HG02571 (cell line): ENCODE data around the gene NOS2.
"Not testable (repeated sequence)": the region's sequence is repeated elsewhere in the genome, so short reads cannot be mapped to it uniquely, and the experiment has no call there.

ENCODE experiments used
- ATAC-seq: cut with Tn5 transposase; IDR thresholded peaks from one replicate; pipeline ENCODE4 v1.9.1; 2021; ENCODE audit warnings: mild to moderate bottlenecking, moderate library complexity; ENCODE audit not compliant: unreplicated experiment

Gene NOS2

DNA sequence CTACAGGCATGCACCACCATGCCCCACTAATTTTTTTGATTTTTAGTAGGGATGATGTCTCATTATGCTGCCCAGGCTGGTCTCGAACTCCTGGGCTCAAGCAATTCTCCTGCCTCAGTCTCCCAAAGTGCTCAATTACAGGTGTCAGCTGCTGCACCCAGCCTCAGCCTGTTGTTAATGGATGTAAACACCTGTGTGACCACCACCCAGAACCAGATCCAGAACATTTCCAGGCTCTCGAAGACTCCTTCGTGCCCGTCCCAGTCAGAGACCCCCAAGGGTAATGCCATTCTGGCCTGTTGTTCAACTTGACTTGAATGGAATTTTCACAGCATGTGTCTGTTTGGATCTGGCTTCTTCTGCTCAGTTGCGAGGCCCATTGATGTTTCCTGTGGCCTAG lies 59.8 kb downstream of the NOS2 start:
- ATAC-seq: not testable (repeated sequence)

DNA sequence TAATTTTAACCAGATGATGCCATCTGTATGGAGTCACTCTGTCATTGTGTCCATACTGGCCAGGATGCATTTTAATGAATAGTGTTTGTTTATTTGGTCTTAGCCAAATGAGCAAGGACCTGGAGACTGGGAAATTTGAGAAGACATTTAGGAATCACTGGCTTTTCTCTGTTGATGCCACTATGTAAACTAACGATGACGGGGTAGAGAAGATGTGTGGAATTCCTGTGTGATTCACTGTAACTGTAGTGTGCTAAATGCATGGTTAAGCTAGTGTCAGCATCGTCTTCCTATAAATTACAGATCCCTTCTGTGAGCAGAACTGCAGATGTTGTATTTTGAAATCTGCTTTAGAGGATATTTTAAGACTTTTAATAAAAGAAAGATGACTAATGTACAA lies 66.6 kb downstream of the NOS2 start:
- ATAC-seq: no peak

DNA sequence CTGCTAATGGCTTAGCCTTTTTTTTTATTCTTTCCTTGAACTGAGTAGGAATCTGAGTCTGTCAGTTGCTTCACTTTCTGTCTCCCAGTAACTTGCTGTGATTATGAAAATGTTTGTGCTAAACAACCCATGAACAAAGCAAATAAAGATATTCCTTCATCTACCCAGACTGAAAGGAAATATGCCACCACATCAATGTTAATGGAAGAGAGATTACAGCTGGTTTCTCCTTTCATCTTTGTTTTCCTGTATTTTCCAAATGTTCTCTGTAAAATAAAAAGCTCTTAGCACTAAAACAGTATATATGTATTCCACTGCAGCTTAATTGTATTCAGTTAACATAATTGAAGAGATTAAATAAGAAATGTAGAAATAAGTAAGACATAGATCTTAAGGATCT lies 67.6 kb downstream of the NOS2 start:
- ATAC-seq: not testable (repeated sequence)

DNA sequence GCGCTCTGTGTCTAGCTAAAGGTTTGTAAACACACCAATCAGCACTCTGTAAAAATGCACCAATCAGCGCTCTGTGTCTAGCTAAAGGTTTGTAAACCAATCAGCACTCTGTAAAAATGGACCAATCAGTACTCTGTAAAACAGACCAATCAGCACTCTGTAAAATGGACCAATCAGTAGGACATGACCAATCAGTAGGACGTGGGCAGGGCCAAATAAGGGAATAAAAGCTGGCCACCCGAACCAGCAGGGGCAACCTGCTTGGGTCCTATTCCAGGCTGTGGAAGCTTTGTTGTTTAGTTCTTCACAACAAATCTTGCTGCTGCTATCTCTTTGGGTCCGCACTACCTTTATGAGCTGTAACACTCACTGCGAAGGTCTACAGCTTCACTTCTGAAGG lies 74.3 kb downstream of the NOS2 start:
- ATAC-seq: not testable (repeated sequence)

DNA sequence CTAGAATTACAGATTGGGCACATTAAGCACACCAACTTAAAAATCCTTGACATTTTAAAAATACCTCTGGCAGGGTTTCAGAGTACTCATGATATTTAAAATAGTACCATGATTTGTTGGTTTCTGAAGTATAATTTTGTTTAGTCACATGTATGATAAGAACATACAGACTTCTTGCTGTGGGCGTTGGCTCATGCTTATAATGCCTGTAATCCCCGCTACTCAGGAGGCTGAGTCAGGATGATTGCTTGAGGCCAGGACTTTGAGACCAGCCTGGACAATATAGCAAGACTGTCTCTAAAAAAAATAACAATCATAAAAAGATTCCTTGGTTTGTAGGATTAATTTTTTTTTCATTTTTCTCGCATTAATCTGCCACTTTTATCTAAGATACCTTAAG lies 78.5 kb downstream of the NOS2 start:
- no peak for ATAC-seq
